ENCODE measurements around the gene ELOF1. TPM values are rescaled to one million over a fixed set of nuclear protein-coding genes. Genes with fewer than 3 reads are reported as not detected.

ELOF1 gene
- total and polyA plus RNA-seq, 2 of the 13 experiments (the other 11 are each of a cell fraction or from before 2014, with no cell fraction given) = 14.5 to 43.2 TPM

DNA sequence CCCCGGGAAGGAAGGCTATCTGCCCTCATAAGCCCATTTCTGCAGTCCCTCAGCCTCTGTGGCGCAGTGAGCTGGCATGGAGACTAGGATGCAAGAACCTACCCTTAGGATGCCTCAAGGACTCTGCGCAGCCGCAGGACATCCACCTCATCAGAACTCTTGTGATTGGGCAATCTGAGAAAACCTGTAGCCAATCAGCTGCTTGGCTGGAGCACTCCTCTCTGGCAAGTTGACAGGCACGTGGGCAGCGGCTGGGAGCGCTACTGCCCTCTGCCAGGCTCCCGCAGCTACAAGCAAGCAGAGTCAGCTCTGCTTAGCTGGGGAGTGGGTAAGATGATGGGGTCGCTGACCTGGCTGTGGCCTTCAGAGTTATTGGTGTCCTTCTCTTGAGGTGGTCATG, 28.6 kb downstream of the ELOF1 start (continued):
- TF ChIP-seq NCOA5 (CRISPR knock-in tag; IDR thresholded peaks at IDR 0.05) (no peak), ZBTB42 (CRISPR knock-in tag; IDR thresholded peaks at IDR 0.05) (no peak), ZXDC (CRISPR knock-in tag; IDR thresholded peaks at IDR 0.05) (no peak), ZNF644 (CRISPR knock-in tag; IDR thresholded peaks at IDR 0.05; ENCODE audit: low read depth) (no peak), ZNF501 (CRISPR knock-in tag; IDR thresholded peaks at IDR 0.05) (no peak), POLR2AphosphoS2 (IDR thresholded peaks at IDR 0.05; ENCODE audit: low read depth, low read length) (no peak), ZNF616 (CRISPR knock-in tag; IDR thresholded peaks at IDR 0.05; ENCODE audit: low read depth) (no peak), SRF (IDR thresholded peaks at IDR 0.05; ENCODE audit: low read depth, low read length) (no peak), MTF2 (CRISPR knock-in tag; IDR thresholded peaks at IDR 0.05; ENCODE audit: borderline replicate concordance) (no peak), KMT2B (CRISPR knock-in tag; IDR thresholded peaks at IDR 0.05) (peak; percentile 66; the same call in 1 of the 2 replicates), TAF1 (CRISPR knock-in tag; IDR thresholded peaks at IDR 0.05) (no peak), MYNN (CRISPR knock-in tag; IDR thresholded peaks at IDR 0.05; ENCODE audit: low read depth) (no peak), ZNF335 (CRISPR knock-in tag; IDR thresholded peaks at IDR 0.05) (0 out of 2 replicates have a peak, but pooled peaks have one; percentile 37), ARNTL (CRISPR knock-in tag; IDR thresholded peaks at IDR 0.05) (peak; percentile 95), HOXD1 (CRISPR knock-in tag; IDR thresholded peaks at IDR 0.05) (no peak), ZNF614 (CRISPR knock-in tag; IDR thresholded peaks at IDR 0.05; ENCODE audit: borderline replicate concordance) (peak; percentile 82; the same call in 1 of the 2 replicates), ZNF530 (CRISPR knock-in tag; IDR thresholded peaks at IDR 0.05; ENCODE audit: low read depth) (no peak), TEF (CRISPR knock-in tag; IDR thresholded peaks at IDR 0.05) (no peak), DMAP1 (CRISPR knock-in tag; IDR thresholded peaks at IDR 0.05) (0 out of 2 replicates have a peak, but pooled peaks have one; percentile 47), ZNF331 (CRISPR knock-in tag; IDR thresholded peaks at IDR 0.05) (peak; percentile 53; the same call in 1 of the 2 replicates), ZNF878 (CRISPR knock-in tag; IDR thresholded peaks at IDR 0.05) (no peak; the same call in 1 of the 2 replicates), ZNF383 (CRISPR knock-in tag; IDR thresholded peaks at IDR 0.05; ENCODE audit: borderline replicate concordance) (no peak), MXD4 (CRISPR knock-in tag; IDR thresholded peaks at IDR 0.05) (peak; percentile 97)
- TF ChIP-seq, protein P1, sequence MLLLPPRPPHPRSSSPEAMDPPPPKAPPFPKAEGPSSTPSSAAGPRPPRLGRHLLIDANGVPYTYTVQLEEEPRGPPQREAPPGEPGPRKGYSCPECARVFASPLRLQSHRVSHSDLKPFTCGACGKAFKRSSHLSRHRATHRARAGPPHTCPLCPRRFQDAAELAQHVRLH (CRISPR knock-in tag; IDR thresholded peaks at IDR 0.05; ENCODE audit: borderline replicate concordance, low read depth) = 0 out of 2 replicates have a peak, but pooled peaks have one; percentile 59
- TF ChIP-seq, protein P2, sequence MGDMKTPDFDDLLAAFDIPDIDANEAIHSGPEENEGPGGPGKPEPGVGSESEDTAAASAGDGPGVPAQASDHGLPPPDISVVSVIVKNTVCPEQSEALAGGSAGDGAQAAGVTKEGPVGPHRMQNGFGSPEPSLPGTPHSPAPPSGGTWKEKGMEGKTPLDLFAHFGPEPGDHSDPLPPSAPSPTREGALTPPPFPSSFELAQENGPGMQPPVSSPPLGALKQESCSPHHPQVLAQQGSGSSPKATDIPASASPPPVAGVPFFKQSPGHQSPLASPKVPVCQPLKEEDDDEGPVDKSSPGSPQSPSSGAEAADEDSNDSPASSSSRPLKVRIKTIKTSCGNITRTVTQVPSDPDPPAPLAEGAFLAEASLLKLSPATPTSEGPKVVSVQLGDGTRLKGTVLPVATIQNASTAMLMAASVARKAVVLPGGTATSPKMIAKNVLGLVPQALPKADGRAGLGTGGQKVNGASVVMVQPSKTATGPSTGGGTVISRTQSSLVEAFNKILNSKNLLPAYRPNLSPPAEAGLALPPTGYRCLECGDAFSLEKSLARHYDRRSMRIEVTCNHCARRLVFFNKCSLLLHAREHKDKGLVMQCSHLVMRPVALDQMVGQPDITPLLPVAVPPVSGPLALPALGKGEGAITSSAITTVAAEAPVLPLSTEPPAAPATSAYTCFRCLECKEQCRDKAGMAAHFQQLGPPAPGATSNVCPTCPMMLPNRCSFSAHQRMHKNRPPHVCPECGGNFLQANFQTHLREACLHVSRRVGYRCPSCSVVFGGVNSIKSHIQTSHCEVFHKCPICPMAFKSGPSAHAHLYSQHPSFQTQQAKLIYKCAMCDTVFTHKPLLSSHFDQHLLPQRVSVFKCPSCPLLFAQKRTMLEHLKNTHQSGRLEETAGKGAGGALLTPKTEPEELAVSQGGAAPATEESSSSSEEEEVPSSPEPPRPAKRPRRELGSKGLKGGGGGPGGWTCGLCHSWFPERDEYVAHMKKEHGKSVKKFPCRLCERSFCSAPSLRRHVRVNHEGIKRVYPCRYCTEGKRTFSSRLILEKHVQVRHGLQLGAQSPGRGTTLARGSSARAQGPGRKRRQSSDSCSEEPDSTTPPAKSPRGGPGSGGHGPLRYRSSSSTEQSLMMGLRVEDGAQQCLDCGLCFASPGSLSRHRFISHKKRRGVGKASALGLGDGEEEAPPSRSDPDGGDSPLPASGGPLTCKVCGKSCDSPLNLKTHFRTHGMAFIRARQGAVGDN (CRISPR knock-in tag; IDR thresholded peaks at IDR 0.05) = peak; percentile 86
